AG09319 (cell line): ENCODE data around the gene ADCY2.

Experiments
- DNase-seq: peaks from one replicate; pipeline ENCODE4 v3.0.0-alpha.2; 2010; ENCODE audit warnings: low read depth; ENCODE audit errors: extremely low read depth
- CTCF ChIP-seq: IDR thresholded peaks from 2 replicates; pipeline ENCODE4 v1.5.1; 2011; ENCODE audit warnings: low read depth, mild to moderate bottlenecking, inconsistent platforms, low read length, moderate library complexity

The ADCY2 gene

GRCh38 chr5:7625740-7626139 lies 229.8 kb downstream of the ADCY2 start:
- TF ChIP-seq CTCF: no peak

GRCh38 chr5:7628248-7628647 lies 232.3 kb downstream of the ADCY2 start:
- no peak for TF ChIP-seq CTCF

More at GRCh38 chr5:7625740-7626139, 229.8 kb downstream of the ADCY2 start:
- no peak for DNase-seq

GRCh38 chr5:7628820-7629219 lies 232.9 kb downstream of the ADCY2 start:
- TF ChIP-seq CTCF: no peak
- no peak for DNase-seq

More at GRCh38 chr5:7628248-7628647, 232.3 kb downstream of the ADCY2 start:
- no peak for DNase-seq

GRCh38 chr5:7629561-7629960 lies 233.6 kb downstream of the ADCY2 start:
- no peak for DNase-seq

GRCh38 chr5:7634837-7635236 lies 238.9 kb downstream of the ADCY2 start:
- no peak for DNase-seq
- TF ChIP-seq CTCF: no peak

More at GRCh38 chr5:7629561-7629960, 233.6 kb downstream of the ADCY2 start:
- TF ChIP-seq CTCF: no peak

- no peak for DNase-seq
- TF ChIP-seq CTCF: no peak
These were observed 242.5 kb downstream of the ADCY2 start for GRCh38 chr5:7638456-7638855.

- no peak for TF ChIP-seq CTCF
- DNase-seq: no peak
These were observed 246.1 kb downstream of the ADCY2 start for GRCh38 chr5:7642029-7642428.
